ENCODE results near the gene MATN1. TPM values are rescaled to one million over a fixed set of nuclear protein-coding genes. Genes with fewer than 3 reads are reported as not detected.

Gene MATN1
- total RNA-seq, 1 experiment from 2014 or later: 0.24 TPM

DNA sequence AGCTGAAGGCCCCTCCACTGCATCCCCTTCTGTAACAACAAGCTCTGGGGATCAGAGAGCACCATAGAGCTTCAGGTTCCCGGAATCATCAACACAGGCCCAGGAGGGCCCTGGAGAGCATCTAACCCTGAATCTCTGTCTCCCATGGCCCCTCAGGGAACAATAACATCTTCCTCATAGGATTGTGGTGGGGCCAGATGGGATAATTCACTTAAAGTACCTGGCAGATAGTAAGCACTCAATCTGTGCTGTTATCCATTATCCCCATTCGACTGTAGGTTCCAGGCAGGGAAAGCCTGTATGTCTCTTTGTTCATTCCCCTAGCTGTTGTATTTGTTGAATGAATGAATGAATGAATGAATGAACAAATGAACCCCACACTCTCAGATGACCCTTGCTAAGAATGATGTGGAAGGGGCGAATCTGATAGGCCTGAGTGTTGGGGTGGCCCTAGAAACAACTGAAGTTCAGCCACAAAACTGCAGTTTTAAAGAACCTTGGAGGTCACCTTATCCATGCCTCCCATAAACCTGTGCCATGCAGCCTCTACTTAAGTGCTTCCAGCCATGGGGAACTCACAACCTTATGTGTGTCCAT is 19.7 kb upstream of the MATN1 start (continued):
- TF ChIP-seq NR3C1 (CRISPR knock-in tag; conservative IDR thresholded peaks at IDR 0.05; ENCODE audit: low read depth) (no peak), GTF2I (CRISPR knock-in tag; conservative IDR thresholded peaks at IDR 0.05) (no peak), ESRRA (CRISPR knock-in tag; IDR thresholded peaks at IDR 0.05; ENCODE audit: borderline replicate concordance) (no peak), GRHL2 (CRISPR knock-in tag; IDR thresholded peaks at IDR 0.05; ENCODE audit: insufficient replicate concordance, severe bottlenecking) (no peak), ELF4 (CRISPR knock-in tag; IDR thresholded peaks at IDR 0.05; ENCODE audit: low read depth) (no peak), ATF1 (CRISPR knock-in tag; IDR thresholded peaks at IDR 0.05) (no peak), TEAD1 (CRISPR knock-in tag; IDR thresholded peaks at IDR 0.05) (no peak), KAT7 (CRISPR knock-in tag; IDR thresholded peaks at IDR 0.05; ENCODE audit: borderline replicate concordance) (no peak)
- TF ChIP-seq, protein P1, sequence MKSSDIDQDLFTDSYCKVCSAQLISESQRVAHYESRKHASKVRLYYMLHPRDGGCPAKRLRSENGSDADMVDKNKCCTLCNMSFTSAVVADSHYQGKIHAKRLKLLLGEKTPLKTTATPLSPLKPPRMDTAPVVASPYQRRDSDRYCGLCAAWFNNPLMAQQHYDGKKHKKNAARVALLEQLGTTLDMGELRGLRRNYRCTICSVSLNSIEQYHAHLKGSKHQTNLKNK (CRISPR knock-in tag; IDR thresholded peaks at IDR 0.05): no peak
- TF ChIP-seq, protein P2, sequence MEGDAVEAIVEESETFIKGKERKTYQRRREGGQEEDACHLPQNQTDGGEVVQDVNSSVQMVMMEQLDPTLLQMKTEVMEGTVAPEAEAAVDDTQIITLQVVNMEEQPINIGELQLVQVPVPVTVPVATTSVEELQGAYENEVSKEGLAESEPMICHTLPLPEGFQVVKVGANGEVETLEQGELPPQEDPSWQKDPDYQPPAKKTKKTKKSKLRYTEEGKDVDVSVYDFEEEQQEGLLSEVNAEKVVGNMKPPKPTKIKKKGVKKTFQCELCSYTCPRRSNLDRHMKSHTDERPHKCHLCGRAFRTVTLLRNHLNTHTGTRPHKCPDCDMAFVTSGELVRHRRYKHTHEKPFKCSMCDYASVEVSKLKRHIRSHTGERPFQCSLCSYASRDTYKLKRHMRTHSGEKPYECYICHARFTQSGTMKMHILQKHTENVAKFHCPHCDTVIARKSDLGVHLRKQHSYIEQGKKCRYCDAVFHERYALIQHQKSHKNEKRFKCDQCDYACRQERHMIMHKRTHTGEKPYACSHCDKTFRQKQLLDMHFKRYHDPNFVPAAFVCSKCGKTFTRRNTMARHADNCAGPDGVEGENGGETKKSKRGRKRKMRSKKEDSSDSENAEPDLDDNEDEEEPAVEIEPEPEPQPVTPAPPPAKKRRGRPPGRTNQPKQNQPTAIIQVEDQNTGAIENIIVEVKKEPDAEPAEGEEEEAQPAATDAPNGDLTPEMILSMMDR (IDR thresholded peaks at IDR 0.05): no peak
- TF ChIP-seq, protein P3, sequence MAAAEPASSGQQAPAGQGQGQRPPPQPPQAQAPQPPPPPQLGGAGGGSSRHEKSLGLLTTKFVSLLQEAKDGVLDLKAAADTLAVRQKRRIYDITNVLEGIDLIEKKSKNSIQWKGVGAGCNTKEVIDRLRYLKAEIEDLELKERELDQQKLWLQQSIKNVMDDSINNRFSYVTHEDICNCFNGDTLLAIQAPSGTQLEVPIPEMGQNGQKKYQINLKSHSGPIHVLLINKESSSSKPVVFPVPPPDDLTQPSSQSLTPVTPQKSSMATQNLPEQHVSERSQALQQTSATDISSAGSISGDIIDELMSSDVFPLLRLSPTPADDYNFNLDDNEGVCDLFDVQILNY (CRISPR knock-in tag; IDR thresholded peaks at IDR 0.05): no peak

DNA sequence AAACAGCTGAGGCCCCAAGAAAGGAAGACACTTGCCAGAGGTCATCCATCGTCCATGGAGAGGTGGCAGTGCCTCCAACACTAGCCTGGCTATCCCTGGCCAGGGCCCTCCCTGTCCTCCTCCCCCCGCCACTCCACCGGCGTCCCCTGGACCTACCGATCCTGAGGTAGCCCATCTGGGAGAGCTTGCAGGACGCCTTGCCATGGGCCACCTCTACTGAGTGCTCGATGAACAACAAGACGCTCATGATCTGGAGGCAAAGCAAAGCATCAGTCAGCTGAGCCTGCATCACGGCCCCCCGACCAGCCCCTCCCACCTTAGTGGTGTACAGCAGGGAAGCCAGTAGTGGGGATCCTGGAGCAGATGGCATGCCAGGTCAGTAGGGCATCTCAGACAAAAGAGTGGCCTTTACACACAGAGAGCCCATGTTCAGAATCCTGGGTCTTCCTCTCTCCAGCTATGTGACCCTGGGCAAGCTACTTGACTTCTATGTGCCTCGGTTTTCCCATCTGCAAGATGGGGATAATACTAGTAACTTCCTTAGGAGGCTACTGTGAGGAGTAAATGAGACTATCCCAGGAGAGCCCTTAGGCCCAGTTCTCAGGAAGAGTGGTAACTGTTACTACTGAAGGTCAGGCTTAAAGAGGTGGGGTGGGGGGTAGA is 19.0 kb upstream of the MATN1 start:
- ChIA-PET POLR2A (no interaction called here), CTCF (interaction anchor here (1.3 to 2.8 kb wide), 3 partner anchors 15 to 37 kb away, joined by 3 to 14 read pairs (median 5); no protein-coding TSS in a partner anchor)
- DNase-seq (ENCODE audit: low spot score): no peak
- Mint-ChIP-seq H3K4me3 (no peak overlapping the region), H3K9me3 (no peaks in the 10 kb centered on the region), H3K4me1 (peaks cover 21% of the 10 kb centered on the region), H3K36me3 (no peaks in the 10 kb centered on the region), H3K27me3 (ENCODE audit: low read depth) (no peaks in the 10 kb centered on the region), H3K27ac (no peak overlapping the region)
- ATAC-seq: no peak
- TF ChIP-seq, protein P4, sequence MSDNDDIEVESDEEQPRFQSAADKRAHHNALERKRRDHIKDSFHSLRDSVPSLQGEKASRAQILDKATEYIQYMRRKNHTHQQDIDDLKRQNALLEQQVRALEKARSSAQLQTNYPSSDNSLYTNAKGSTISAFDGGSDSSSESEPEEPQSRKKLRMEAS (CRISPR knock-in tag; IDR thresholded peaks at IDR 0.05): no peak
- TF ChIP-seq ETV6 (CRISPR knock-in tag; IDR thresholded peaks at IDR 0.05) (no peak), NFYB (CRISPR knock-in tag; conservative IDR thresholded peaks at IDR 0.05; ENCODE audit: low read depth) (no peak), CREM (CRISPR knock-in tag; IDR thresholded peaks at IDR 0.05) (no peak), MXD4 (CRISPR knock-in tag; IDR thresholded peaks at IDR 0.05; ENCODE audit: borderline replicate concordance) (no peak), HMGA2 (CRISPR knock-in tag; IDR thresholded peaks at IDR 0.05) (no peak), ZNF121 (CRISPR knock-in tag; IDR thresholded peaks at IDR 0.05) (no peak), ZNF263 (CRISPR knock-in tag; IDR thresholded peaks at IDR 0.05; ENCODE audit: low read depth) (no peak), TEAD1 (CRISPR knock-in tag; IDR thresholded peaks at IDR 0.05) (no peak)
- TF ChIP-seq, protein P5, sequence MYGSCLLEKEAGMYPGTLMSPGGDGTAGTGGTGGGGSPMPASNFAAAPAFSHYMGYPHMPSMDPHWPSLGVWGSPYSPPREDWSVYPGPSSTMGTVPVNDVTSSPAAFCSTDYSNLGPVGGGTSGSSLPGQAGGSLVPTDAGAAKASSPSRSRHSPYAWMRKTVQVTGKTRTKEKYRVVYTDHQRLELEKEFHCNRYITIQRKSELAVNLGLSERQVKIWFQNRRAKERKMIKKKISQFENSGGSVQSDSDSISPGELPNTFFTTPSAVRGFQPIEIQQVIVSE (CRISPR knock-in tag; IDR thresholded peaks at IDR 0.05; ENCODE audit: borderline replicate concordance): no peak
- TF ChIP-seq, protein P6, sequence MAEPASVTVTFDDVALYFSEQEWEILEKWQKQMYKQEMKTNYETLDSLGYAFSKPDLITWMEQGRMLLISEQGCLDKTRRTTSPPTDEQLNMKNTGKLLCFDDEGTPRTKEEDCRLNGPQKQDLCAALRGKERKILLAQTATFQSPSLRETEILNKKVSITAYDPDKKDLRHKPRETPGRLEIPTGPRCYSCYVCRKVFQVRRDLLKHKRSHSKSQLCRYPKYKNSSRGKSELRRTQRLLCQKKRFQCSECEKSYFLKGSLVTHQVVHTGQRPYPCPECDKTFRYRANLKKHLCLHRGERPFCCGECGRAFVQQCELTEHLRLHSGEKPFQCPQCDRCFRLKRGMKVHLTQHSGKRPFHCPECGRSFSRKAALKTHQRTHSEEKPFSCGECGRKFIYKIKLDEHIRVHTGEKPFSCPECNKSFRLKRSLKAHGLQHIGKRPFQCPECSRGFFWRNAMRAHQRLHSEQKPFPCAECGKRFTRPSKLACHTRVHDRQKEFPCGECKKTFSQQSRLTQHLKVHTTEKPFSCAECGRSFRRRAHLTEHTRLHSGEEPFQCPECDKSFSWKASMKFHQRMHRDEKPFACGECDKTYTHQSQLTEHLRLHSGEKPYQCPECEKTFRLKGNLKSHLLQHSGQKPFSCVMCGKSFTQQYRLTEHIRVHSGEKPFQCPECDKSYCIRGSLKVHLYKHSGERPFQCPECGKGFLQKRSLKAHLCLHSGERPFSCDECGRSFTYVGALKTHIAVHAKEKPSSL (CRISPR knock-in tag; conservative IDR thresholded peaks at IDR 0.05): no peak

Measured in WTC11 (cell line).